GM21529 (cell line): ENCODE data around the gene ARHGEF4.
"Not testable (repeated sequence)": the region's sequence is repeated elsewhere in the genome, so short reads cannot be mapped to it uniquely, and the experiment has no call there.

ENCODE experiments used
- ATAC-seq: cut with Tn5 transposase; IDR thresholded peaks from one replicate; pipeline ENCODE4 v1.9.1; 2021; ENCODE audit not compliant: unreplicated experiment

The ARHGEF4 gene

GRCh38 chr2:130966149-130966774, 129.5 kb downstream of the ARHGEF4 start:
- ATAC-seq, result no peak

- no peak for ATAC-seq
Observed at GRCh38 chr2:130966775-130967490, 130.2 kb downstream of the ARHGEF4 start.

GRCh38 chr2:130972410-130972809, 135.7 kb downstream of the ARHGEF4 start:
- no peak for ATAC-seq

- ATAC-seq, result no peak
Observed at GRCh38 chr2:130975729-130976128, 139.0 kb downstream of the ARHGEF4 start.

GRCh38 chr2:130976591-130977237, 140.0 kb downstream of the ARHGEF4 start:
- no peak for ATAC-seq

GRCh38 chr2:130977461-130978050, 140.8 kb downstream of the ARHGEF4 start:
- ATAC-seq, result no peak

GRCh38 chr2:130981667-130982066, 145.0 kb downstream of the ARHGEF4 start:
- ATAC-seq, result no peak

- no peak for ATAC-seq
Observed at GRCh38 chr2:130985206-130985780, 148.6 kb downstream of the ARHGEF4 start.

GRCh38 chr2:130985831-130986649, 149.3 kb downstream of the ARHGEF4 start:
- ATAC-seq, result no peak

- no peak for ATAC-seq
Observed at GRCh38 chr2:130986890-130987493, 150.3 kb downstream of the ARHGEF4 start.

GRCh38 chr2:130987519-130988425, 151.1 kb downstream of the ARHGEF4 start:
- ATAC-seq, result no peak

GRCh38 chr2:130991446-130991845, 154.7 kb downstream of the ARHGEF4 start:
- not testable (repeated sequence) for ATAC-seq

- not testable (repeated sequence) for ATAC-seq
Observed at GRCh38 chr2:130992003-130992402, 155.3 kb downstream of the ARHGEF4 start.

GRCh38 chr2:130996691-130997090, 160.0 kb downstream of the ARHGEF4 start:
- no peak for ATAC-seq

- ATAC-seq, result no peak
Observed at GRCh38 chr2:130997198-130997597, 160.5 kb downstream of the ARHGEF4 start.

- ATAC-seq, result no peak
Observed at GRCh38 chr2:130998561-130998960, 161.8 kb downstream of the ARHGEF4 start.

GRCh38 chr2:131004446-131005209, 167.9 kb downstream of the ARHGEF4 start:
- ATAC-seq, result no peak

GRCh38 chr2:131005216-131005935, 168.7 kb downstream of the ARHGEF4 start:
- ATAC-seq, result no peak
